A673 (cell line): ENCODE data around the gene PPP1R17. TPM values are rescaled to one million over a fixed set of nuclear protein-coding genes. Genes with fewer than 3 reads are reported as not detected.

Experiments
- BruUV-seq: library from RNA; stranded (reverse); fragments of 400-500 nt; replicated peaks from 2 replicates; lab custom pipeline; 2021; lab: Mats Ljungman, UMichigan
- CTCF ChIA-PET: fragments of 300-600 bp; sonication (Branson Sonifier 250); formaldehyde crosslinking; loops from one replicate; lab custom pipeline; 2022; ENCODE audit warnings: antibody characterized with exemption; lab: Charles Lee
- POLR2A ChIA-PET: fragments of 300-600 bp; sonication (Branson Sonifier 250); formaldehyde crosslinking; loops from one replicate; lab custom pipeline; 2022; ENCODE audit warnings: antibody characterized with exemption; ENCODE audit not compliant: low non-redundant PET; lab: Charles Lee
- DNase-seq: peaks from one replicate; pipeline ENCODE4 v3.0.0-alpha.2; 2015; ENCODE audit warnings: low spot score
- H3K27ac ChIP-seq: fragments of 200-600 bp; sonication (generic); 2 replicates; pipeline ENCODE4 v1.5.1; 2016; ENCODE audit warnings: mixed run types, low read depth, mild to moderate bottlenecking, mixed read lengths, antibody characterized with exemption, low read length; ENCODE audit not compliant: poor library complexity, severe bottlenecking
- H3K27me3 ChIP-seq: fragments of 200-600 bp; sonication (generic); replicated peaks from 2 replicates; pipeline ENCODE4 v1.6.1; 2017; ENCODE audit warnings: mixed run types, low read depth, mild to moderate bottlenecking, mixed read lengths, antibody characterized with exemption, low read length; ENCODE audit not compliant: insufficient read depth, poor library complexity
- H3K36me3 ChIP-seq: fragments of 200-600 bp; sonication (generic); 2 replicates; pipeline ENCODE4 v1.6.1; 2016; ENCODE audit warnings: mixed run types, mild to moderate bottlenecking, mixed read lengths, antibody characterized with exemption, low read length; ENCODE audit not compliant: insufficient read depth, poor library complexity, severe bottlenecking
- H3K4me1 ChIP-seq: fragments of 200-600 bp; sonication (generic); 2 replicates; pipeline ENCODE4 v1.6.1; 2017; ENCODE audit warnings: mixed run types, mild to moderate bottlenecking, mixed read lengths, antibody characterized with exemption, low read length; ENCODE audit not compliant: insufficient read depth, poor library complexity, severe bottlenecking
- H3K4me3 ChIP-seq: fragments of 200-600 bp; sonication (generic); 2 replicates; pipeline ENCODE4 v1.5.1; 2016; ENCODE audit warnings: low read depth, mixed run types, mild to moderate bottlenecking, mixed read lengths, low read length; ENCODE audit not compliant: poor library complexity, severe bottlenecking
- H3K9me3 ChIP-seq: fragments of 200-600 bp; sonication (generic); 2 replicates; pipeline ENCODE4 v1.6.1; 2016; ENCODE audit warnings: mixed run types, low read depth, mild to moderate bottlenecking, mixed read lengths, antibody characterized with exemption, low read length; ENCODE audit not compliant: poor library complexity, severe bottlenecking
- EZH2 ChIP-seq: fragments of 200-600 bp; sonication (generic); IDR thresholded peaks from 2 replicates; pipeline ENCODE4 v1.6.1; 2017; ENCODE audit warnings: borderline replicate concordance, low read depth, mild to moderate bottlenecking, mixed read lengths, antibody characterized with exemption, low read length; ENCODE audit not compliant: poor library complexity, severe bottlenecking
- intact Hi-C: fragments of 100-400 bp; cut with micrococcal nuclease; formaldehyde crosslinking; loops from one replicate; pipeline ENCODE4 v1.10.0; 2022; ENCODE audit not compliant: unreplicated experiment
- total RNA-seq: library from RNA; stranded (reverse); gene quantifications from 2 replicates; pipeline ENCODE4 v1.2.3, GENCODE V29; 2021
- TF ChIP-seq, protein P1 (sequence below): fragments of 300-800, 200-600 bp; sonication (generic); conservative IDR thresholded peaks from 2 replicates; pipeline ENCODE4 v1.5.1; 2017; ENCODE audit warnings: low read depth, mild to moderate bottlenecking, antibody characterized with exemption, low read length, moderate library complexity, mixed read lengths

Gene PPP1R17
- total RNA-seq, 1 experiment from 2014 or later: not detected

GRCh38 chr7:31707089-31707488, 20.1 kb downstream of the PPP1R17 start:
- peaks cover 17% of the 10 kb centered on the region for H3K27me3 ChIP-seq
- CTCF ChIA-PET: no interaction called here
- DNase-seq: no peak
- H3K4me3 ChIP-seq: no peak overlapping the region
- H3K27ac ChIP-seq: no peak overlapping the region
- BruUV-seq: no TSS peak
- TF ChIP-seq, protein P1, sequence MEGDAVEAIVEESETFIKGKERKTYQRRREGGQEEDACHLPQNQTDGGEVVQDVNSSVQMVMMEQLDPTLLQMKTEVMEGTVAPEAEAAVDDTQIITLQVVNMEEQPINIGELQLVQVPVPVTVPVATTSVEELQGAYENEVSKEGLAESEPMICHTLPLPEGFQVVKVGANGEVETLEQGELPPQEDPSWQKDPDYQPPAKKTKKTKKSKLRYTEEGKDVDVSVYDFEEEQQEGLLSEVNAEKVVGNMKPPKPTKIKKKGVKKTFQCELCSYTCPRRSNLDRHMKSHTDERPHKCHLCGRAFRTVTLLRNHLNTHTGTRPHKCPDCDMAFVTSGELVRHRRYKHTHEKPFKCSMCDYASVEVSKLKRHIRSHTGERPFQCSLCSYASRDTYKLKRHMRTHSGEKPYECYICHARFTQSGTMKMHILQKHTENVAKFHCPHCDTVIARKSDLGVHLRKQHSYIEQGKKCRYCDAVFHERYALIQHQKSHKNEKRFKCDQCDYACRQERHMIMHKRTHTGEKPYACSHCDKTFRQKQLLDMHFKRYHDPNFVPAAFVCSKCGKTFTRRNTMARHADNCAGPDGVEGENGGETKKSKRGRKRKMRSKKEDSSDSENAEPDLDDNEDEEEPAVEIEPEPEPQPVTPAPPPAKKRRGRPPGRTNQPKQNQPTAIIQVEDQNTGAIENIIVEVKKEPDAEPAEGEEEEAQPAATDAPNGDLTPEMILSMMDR: no peak
- no peak for TF ChIP-seq EZH2
- intact Hi-C loops: no loop called here
- no peaks in the 10 kb centered on the region for H3K9me3 ChIP-seq
- no peaks in the 10 kb centered on the region for H3K4me1 ChIP-seq
- POLR2A ChIA-PET: no interaction called here
- H3K36me3 ChIP-seq: no peaks in the 10 kb centered on the region

DNA sequence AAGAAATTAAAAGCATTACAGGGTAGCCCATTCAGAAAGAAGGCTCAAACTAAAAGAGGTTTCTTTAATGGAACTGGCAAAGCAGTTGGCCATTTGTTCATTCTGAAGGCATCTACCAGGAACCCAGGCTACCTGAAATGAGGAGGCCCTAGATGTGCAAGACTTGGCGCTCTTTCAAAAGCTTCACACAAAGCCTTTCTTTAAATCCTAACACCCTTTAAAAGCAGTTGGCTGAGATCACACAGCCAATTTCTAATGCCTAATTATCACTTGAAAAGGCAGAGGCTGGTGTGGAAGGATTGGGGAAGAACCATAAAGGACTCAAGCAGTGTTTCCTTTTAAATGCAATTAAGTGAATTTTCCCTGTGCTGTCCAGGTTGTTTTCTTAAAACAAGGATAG, 23.2 kb downstream of the PPP1R17 start:
- ChIA-PET CTCF (no interaction called here), POLR2A (no interaction called here)
- no peak overlapping the region for H3K27ac ChIP-seq
- H3K36me3 ChIP-seq: no peaks in the 10 kb centered on the region
- no peak for TF ChIP-seq EZH2
- TF ChIP-seq, protein P1: no peak
- BruUV-seq: no TSS peak
- no peak for DNase-seq
- H3K4me3 ChIP-seq: no peak overlapping the region
- H3K4me1 ChIP-seq: no peaks in the 10 kb centered on the region
- intact Hi-C loops: no loop called here
- peaks cover 17% of the 10 kb centered on the region for H3K27me3 ChIP-seq
- H3K9me3 ChIP-seq: no peaks in the 10 kb centered on the region

- ChIA-PET POLR2A (no interaction called here), CTCF (no interaction called here)
- H3K4me1 ChIP-seq: no peaks in the 10 kb centered on the region
- no peak overlapping the region for H3K27ac ChIP-seq
- no peaks in the 10 kb centered on the region for H3K36me3 ChIP-seq
- no TSS peak for BruUV-seq
- intact Hi-C loops: no loop called here
- TF ChIP-seq, protein P1: no peak
- no peak for TF ChIP-seq EZH2
- no peak for DNase-seq
- H3K4me3 ChIP-seq: no peak overlapping the region
- peaks cover under 1% of the 10 kb centered on the region for H3K27me3 ChIP-seq
- H3K9me3 ChIP-seq: no peaks in the 10 kb centered on the region
Measured at GRCh38 chr7:31716355-31716754, 29.3 kb downstream of the PPP1R17 start.
